HG03103 (cell line): ENCODE data around the gene ENOSF1.
"Not testable (repeated sequence)": the region's sequence is repeated elsewhere in the genome, so short reads cannot be mapped to it uniquely, and the experiment has no call there.

Experiments
- ATAC-seq: cut with Tn5 transposase; IDR thresholded peaks from one replicate; pipeline ENCODE4 v1.9.1; 2021; ENCODE audit warnings: low read depth; ENCODE audit not compliant: unreplicated experiment

The ENOSF1 gene

GRCh38 chr18:709771-710170 is 2.7 kb downstream of the ENOSF1 start:
- no peak for ATAC-seq

GRCh38 chr18:708096-708495 is 4.3 kb downstream of the ENOSF1 start:
- no peak for ATAC-seq

DNA sequence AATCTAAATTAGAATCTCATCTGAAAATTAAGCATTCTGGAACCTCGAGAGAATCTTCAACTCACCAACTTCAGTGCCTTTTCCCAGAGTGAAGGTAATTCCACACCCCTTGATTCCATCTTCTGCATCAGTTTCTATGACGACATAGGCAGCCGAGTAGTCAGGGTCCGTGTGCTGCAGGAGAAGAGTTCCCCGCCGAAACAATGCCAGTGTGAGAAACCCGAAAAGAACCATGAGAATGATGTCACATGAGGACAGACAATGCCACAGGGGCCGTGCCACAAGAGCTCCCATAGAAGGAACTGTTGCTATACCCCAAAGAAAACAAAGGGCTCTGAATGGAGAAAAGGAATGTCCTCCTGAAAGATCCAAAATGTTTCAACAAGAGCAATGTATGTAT is 6.0 kb downstream of the ENOSF1 start:
- ATAC-seq = no peak

- ATAC-seq = no peak
Observed at GRCh38 chr18:703213-703967, 9.0 kb downstream of the ENOSF1 start.

- no peak for ATAC-seq
Observed at GRCh38 chr18:697800-698199, 14.6 kb downstream of the ENOSF1 start.

GRCh38 chr18:697012-697411 is 15.4 kb downstream of the ENOSF1 start:
- no peak for ATAC-seq

GRCh38 chr18:693466-694187 is 18.8 kb downstream of the ENOSF1 start:
- no peak for ATAC-seq

DNA sequence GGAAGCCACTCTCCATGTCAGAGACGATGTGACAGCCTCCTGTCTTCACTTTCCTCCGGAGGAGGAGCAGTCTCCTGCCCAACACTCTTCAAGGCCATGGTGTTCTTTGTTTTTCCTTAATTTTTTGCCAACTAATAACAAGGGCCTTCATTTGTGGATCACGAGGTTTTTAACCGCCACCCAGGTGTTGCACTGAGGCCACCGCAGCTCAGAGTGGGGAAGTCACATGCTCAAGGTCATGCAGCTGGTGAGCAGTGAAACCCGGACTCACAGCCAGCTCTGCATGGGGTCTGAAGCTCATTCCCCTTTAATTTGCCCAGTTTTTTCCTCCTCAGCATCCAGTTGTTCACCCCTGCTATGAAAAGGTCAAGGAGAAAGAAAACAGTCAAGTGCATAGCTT is 19.6 kb downstream of the ENOSF1 start:
- no peak for ATAC-seq

- ATAC-seq = no peak
Observed at GRCh38 chr18:688323-688722, 24.1 kb downstream of the ENOSF1 start.

GRCh38 chr18:686339-687111 is 25.9 kb downstream of the ENOSF1 start:
- no peak for ATAC-seq

GRCh38 chr18:685438-685837 is 27.0 kb downstream of the ENOSF1 start:
- ATAC-seq = no peak

DNA sequence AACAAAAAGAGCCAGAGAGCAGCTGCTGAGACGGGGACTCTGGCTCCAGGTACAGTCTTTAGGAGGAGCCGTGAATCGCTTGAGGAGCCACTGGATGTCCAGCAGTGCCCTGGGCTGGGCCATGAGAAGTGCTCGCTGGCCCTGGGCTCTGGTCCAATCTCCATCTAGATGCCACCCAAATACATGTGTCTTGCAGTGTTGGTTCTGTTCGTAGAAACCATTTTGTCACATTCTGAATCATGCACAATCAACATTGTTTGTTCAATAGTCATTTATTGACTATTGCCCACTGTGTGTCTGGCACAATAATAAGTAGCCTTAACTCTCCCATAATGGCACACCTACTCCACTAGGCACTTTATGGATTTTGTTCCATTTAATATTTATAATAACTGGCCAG is 28.9 kb downstream of the ENOSF1 start:
- no peak for ATAC-seq

DNA sequence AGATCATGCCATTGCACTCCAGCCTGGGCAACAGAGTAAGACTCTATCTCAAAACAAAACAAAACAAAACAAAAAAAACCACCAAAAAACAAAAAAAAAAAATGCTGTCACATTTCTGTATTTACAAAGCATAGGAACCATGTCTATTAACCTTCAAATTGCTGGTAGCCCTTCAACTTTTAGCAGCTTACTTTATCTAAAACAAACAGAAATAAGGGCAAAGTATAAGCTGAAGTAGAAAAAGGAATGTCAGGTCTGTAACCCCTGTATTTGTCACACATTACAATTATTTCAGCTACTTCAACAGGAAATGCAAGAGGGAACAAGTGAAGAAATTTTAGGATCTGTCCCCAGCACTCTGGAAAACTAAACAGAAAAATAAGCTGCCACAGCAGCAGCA is 29.6 kb downstream of the ENOSF1 start:
- no peak for ATAC-seq

DNA sequence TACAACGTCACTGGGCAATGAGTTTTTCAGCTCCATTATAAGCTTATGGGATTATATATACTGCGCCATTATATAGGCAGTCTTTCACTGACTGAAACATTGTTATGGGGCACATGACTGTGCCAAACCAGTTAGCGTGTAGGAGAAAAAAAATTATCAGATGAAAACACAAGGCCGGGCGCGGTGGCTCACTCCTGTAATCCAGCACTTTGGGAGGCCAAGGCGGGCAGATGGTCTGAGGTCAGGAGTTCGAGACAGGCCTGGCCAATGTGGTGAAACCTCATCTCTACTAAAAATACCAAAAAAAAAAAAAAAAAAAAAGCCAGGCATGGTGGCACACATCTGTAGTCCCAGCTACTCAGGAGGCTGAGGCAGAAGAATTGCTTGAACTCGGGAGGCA is 30.0 kb downstream of the ENOSF1 start:
- ATAC-seq = not testable (repeated sequence)

- ATAC-seq = no peak
Observed at GRCh38 chr18:681985-682384, 30.4 kb downstream of the ENOSF1 start.

- no peak for ATAC-seq
Observed at GRCh38 chr18:680392-680791, 32.0 kb downstream of the ENOSF1 start.

- no peak for ATAC-seq
Observed at GRCh38 chr18:679516-679915, 32.9 kb downstream of the ENOSF1 start.

DNA sequence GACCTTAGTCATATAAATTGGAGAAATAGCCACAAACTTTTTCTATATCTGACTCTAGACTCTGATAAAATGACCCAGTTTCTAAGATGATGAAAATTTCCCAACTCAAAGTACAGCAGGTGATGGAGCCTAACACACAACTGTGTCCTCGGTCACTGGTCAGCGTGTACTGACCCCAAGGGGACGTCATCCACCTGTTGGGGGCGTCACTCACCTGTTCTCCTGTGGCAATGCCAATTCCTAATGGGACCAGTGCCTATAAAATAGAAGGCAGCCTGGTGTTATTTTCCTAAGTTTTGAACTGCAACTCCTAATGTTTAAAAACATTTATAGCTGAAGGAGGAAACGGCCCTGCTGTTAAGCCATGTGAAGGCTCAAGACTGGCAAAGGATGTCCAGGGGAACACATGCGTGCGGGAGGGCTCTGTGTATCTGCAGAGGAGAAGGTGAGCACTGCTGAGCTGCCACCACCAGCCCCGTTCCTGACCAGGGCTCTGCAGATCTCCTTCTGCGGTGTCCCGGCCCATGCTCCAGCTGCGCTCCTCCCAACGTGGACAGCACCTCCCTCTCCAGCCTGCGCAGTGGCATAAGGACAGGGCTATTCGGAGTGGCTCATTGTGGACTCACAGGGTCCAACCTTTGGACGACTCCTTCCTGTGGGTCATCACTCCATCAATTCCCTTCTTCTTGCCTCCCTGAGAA is 33.8 kb downstream of the ENOSF1 start:
- no peak for ATAC-seq

- ATAC-seq = no peak
Observed at GRCh38 chr18:677951-678381, 34.5 kb downstream of the ENOSF1 start.

- ATAC-seq = no peak
Observed at GRCh38 chr18:677145-677544, 35.3 kb downstream of the ENOSF1 start.

DNA sequence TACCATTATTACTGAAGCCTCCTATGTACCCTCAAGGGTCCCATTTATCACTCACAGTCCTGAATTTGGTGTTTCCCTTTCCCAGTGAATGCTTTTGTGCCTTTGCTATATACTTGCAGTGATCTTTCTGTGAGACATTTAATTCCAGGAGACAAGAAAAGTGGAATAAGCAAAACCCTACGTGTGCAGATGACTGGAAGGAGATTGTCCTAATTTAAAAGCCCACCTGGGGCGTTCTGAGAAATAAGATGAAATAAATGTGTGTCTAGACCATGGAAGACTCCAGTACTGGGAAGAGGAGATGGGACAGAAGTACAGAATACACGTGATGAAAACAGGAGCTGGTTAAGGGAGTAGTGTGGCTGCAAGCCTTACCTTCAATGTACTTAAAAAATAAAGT is 35.7 kb downstream of the ENOSF1 start:
- no peak for ATAC-seq
